ENCODE data around the gene OR1F1.

- no peak for TF ChIP-seq CTCF (conservative IDR thresholded peaks at IDR 0.05; ENCODE audit: low read depth in 2 of 2)
- no peak for TF ChIP-seq POLR2AphosphoS5 (IDR thresholded peaks at IDR 0.05; ENCODE audit: low read depth)
These were observed 58.9 kb downstream of the OR1F1 start for GRCh38 chr16:3246876-3247275.
